Liver (tissue), 9 donors: ENCODE measurements around the gene AUNIP. TPM values are rescaled to one million over a fixed set of nuclear protein-coding genes. Genes with fewer than 3 reads are reported as not detected.

Experiments
- DNase-seq: peaks from one replicate; pipeline ENCODE4 v3.0.0-alpha.2; 2017; ENCODE audit warnings: low spot score
- H3K27ac ChIP-seq, 2 donors: one replicate each; pipeline ENCODE4 v1.7.0; 2013; ENCODE audit warnings: inconsistent platforms in 2 of 2, low read length in 2 of 2, control low read depth in 1 of 2, low read depth in 1 of 2, mild to moderate bottlenecking in 1 of 2
- H3K27me3 ChIP-seq, 4 donors: one replicate each; pipeline versions ENCODE4 v1.6.1 to v1.7.0; 2013; ENCODE audit warnings: low read length in 3 of 4, inconsistent platforms in 1 of 4, mild to moderate bottlenecking in 1 of 4, moderate library complexity in 1 of 4; ENCODE audit not compliant: control insufficient read depth in 4 of 4, insufficient read depth in 4 of 4
- H3K36me3 ChIP-seq, 4 donors: one replicate each; pipeline versions ENCODE4 v1.6.1 to v1.7.0; 2013; ENCODE audit warnings: low read length in 3 of 4, mild to moderate bottlenecking in 3 of 4, low read depth in 1 of 4, moderate library complexity in 1 of 4; ENCODE audit not compliant: control insufficient read depth in 4 of 4, insufficient read depth in 3 of 4
- H3K4me1 ChIP-seq, 4 donors: one replicate each; pipeline versions ENCODE4 v1.6.1 to v1.7.0; 2013; ENCODE audit warnings: low read length in 3 of 4, mild to moderate bottlenecking in 3 of 4, moderate library complexity in 1 of 4; ENCODE audit not compliant: control insufficient read depth in 4 of 4, insufficient read depth in 4 of 4
- H3K4me3 ChIP-seq, 3 donors: one replicate each; pipeline versions ENCODE4 v1.6.1 to v1.7.0; 2013; ENCODE audit warnings: low read length in 3 of 3, control low read depth in 1 of 3, low read depth in 1 of 3, mild to moderate bottlenecking in 1 of 3
- H3K9ac ChIP-seq, 2 donors: one replicate each; pipeline ENCODE4 v1.7.0; 2013; ENCODE audit warnings: low read length in 2 of 2, mild to moderate bottlenecking in 2 of 2, moderate library complexity in 2 of 2, control low read depth in 1 of 2, low read depth in 1 of 2
- H3K9me3 ChIP-seq, 4 donors: one replicate each; pipeline versions ENCODE4 v1.6.1 to v1.7.0; 2013; ENCODE audit warnings: low read length in 3 of 4; ENCODE audit not compliant: control insufficient read depth in 4 of 4
- ATF3 ChIP-seq: IDR thresholded peaks from 2 replicates; pipeline ENCODE4 v1.6.1; 2016; ENCODE audit warnings: antibody characterized with exemption
- EGR1 ChIP-seq, 2 donors: IDR thresholded peaks; 2 replicates each; pipeline ENCODE4 v1.6.1; 2016 to 2018; ENCODE audit warnings: antibody characterized with exemption in 2 of 2, low read depth in 2 of 2
- FOXA1 ChIP-seq: IDR thresholded peaks from 2 replicates; pipeline ENCODE4 v1.6.1; 2016; ENCODE audit warnings: antibody characterized with exemption
- FOXA2 ChIP-seq: IDR thresholded peaks from 2 replicates; pipeline ENCODE4 v1.6.1; 2016; ENCODE audit warnings: antibody characterized with exemption
- GABPA ChIP-seq, 2 donors: IDR thresholded peaks in 1 of 2; conservative IDR thresholded peaks in 1 of 2; 2 replicates each; pipeline ENCODE4 v1.6.1; 2016; ENCODE audit warnings: antibody characterized with exemption in 2 of 2, mild to moderate bottlenecking in 1 of 2, moderate library complexity in 1 of 2
- HNF4A ChIP-seq, 2 donors: conservative IDR thresholded peaks; 2 replicates each; pipeline ENCODE4 v1.6.1; 2016; ENCODE audit warnings: antibody characterized with exemption in 2 of 2, mild to moderate bottlenecking in 2 of 2
- HNF4G ChIP-seq: IDR thresholded peaks from 2 replicates; pipeline ENCODE4 v1.6.1; 2016; ENCODE audit warnings: antibody characterized with exemption
- JUND ChIP-seq, 2 donors: IDR thresholded peaks; 2 replicates each; pipeline ENCODE4 v1.6.1; 2016; ENCODE audit warnings: antibody characterized with exemption in 2 of 2
- NR2F2 ChIP-seq: IDR thresholded peaks from 2 replicates; pipeline ENCODE4 v1.6.1; 2016; ENCODE audit warnings: antibody characterized with exemption
- RAD21 ChIP-seq, 2 donors: IDR thresholded peaks; 2 replicates each; pipeline ENCODE4 v1.6.1; 2016; ENCODE audit warnings: antibody characterized with exemption in 2 of 2, mild to moderate bottlenecking in 2 of 2
- RXRA ChIP-seq, 2 donors: IDR thresholded peaks; 2 replicates each; pipeline ENCODE4 v1.6.1; 2017 to 2018; ENCODE audit warnings: antibody characterized with exemption in 2 of 2, mild to moderate bottlenecking in 1 of 2
- SP1 ChIP-seq: IDR thresholded peaks from 2 replicates; pipeline ENCODE4 v1.6.1; 2018; ENCODE audit warnings: antibody characterized with exemption, mild to moderate bottlenecking
- TAF1 ChIP-seq: conservative IDR thresholded peaks from 2 replicates; pipeline ENCODE4 v1.6.1; 2016; ENCODE audit warnings: antibody characterized with exemption, mild to moderate bottlenecking
- YY1 ChIP-seq: IDR thresholded peaks from 2 replicates; pipeline ENCODE4 v1.6.1; 2016; ENCODE audit warnings: antibody characterized with exemption, mild to moderate bottlenecking
- ZBTB33 ChIP-seq: IDR thresholded peaks from 2 replicates; pipeline ENCODE4 v1.6.1; 2016; ENCODE audit warnings: antibody characterized with exemption
- WGBS: extraction: QIAGEN DNeasy Blood & Tissue Kit; methylation state at CpG from one replicate; pipeline ENCODE4 v1.1.7; 2013; 5-methylcytosine and 5-hydroxymethylcytosine counted together
- polyA plus RNA-seq, 2 donors: library from polyadenylated mRNA; stranded (reverse) in 1 of 2; unstranded in 1 of 2; fragments of 200-250 nt in 1 of 2; fragments of >200 nt in 1 of 2; fragmentation: Nextera tagmentation in 1 of 2; extraction: Ambion mirVana in 1 of 2; gene quantifications; one replicate each; pipeline versions ENCODE4 v1.2.1 to v1.2.3, GENCODE V29; 2013 to 2015
- total RNA-seq, 2 donors: library from RNA; depleted of rRNA; stranded (reverse); fragments of >200 nt; gene quantifications; one replicate each; pipeline ENCODE4 v1.2.3, GENCODE V29; 2014
- TF ChIP-seq, protein P1 (sequence below): IDR thresholded peaks from 2 replicates; pipeline ENCODE4 v1.6.1; 2016; ENCODE audit warnings: antibody characterized with exemption
- TF ChIP-seq, protein P2 (sequence below): fragments of 150-350 bp; IDR thresholded peaks from 2 replicates; pipeline ENCODE4 v1.5.1; 2017; ENCODE audit warnings: improper control_type of control experiment, low read depth, low read length; ENCODE audit not compliant: missing input control
- TF ChIP-seq, protein P3 (sequence below): IDR thresholded peaks from 2 replicates; pipeline ENCODE4 v1.6.1; 2016; ENCODE audit warnings: antibody characterized with exemption, mild to moderate bottlenecking
- donor health status: healthy.
- donor health status: healthy.
- donor health status: healthy.
- donor health status: healthy.
- donor health status: healthy.

Gene AUNIP
- total and polyA plus RNA-seq, 4 donors, result 0.18 to 9.0 (median 0.56) TPM; not detected in 1

GRCh38 chr1:25873120-25873519, 13.9 kb upstream of the AUNIP start:
- Histone ChIP-seq H3K9me3 (no peaks in the 10 kb centered on the region), H3K9ac (no peak overlapping the region), H3K27ac (peak overlapping the region in 1 of 2 donors; percentile 51), H3K27me3 (no peaks in the 10 kb centered on the region), H3K4me1 (peaks cover 22 to 71% (median 64%) of the 10 kb centered on the region in 4 donors), H3K36me3 (no peaks in the 10 kb centered on the region), H3K4me3 (no peak overlapping the region)
- DNase-seq, result peak; percentile 61
- TF ChIP-seq, protein P1, sequence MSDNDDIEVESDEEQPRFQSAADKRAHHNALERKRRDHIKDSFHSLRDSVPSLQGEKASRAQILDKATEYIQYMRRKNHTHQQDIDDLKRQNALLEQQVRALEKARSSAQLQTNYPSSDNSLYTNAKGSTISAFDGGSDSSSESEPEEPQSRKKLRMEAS, result peak; percentile 56
- no peak for TF ChIP-seq HNF4G
- TF ChIP-seq GABPA (IDR thresholded peaks at IDR 0.05 in 1 of 2, conservative IDR thresholded peaks at IDR 0.05 in 1 of 2), result no peak
- peak; percentile 58 for TF ChIP-seq ZBTB33
- no peak for TF ChIP-seq NR2F2
- peak; percentile 66 for TF ChIP-seq FOXA2
- TF ChIP-seq ATF3, result no peak
- peak; percentile 21 for TF ChIP-seq FOXA1
- TF ChIP-seq YY1, result peak; percentile 65
- TF ChIP-seq, protein P2, sequence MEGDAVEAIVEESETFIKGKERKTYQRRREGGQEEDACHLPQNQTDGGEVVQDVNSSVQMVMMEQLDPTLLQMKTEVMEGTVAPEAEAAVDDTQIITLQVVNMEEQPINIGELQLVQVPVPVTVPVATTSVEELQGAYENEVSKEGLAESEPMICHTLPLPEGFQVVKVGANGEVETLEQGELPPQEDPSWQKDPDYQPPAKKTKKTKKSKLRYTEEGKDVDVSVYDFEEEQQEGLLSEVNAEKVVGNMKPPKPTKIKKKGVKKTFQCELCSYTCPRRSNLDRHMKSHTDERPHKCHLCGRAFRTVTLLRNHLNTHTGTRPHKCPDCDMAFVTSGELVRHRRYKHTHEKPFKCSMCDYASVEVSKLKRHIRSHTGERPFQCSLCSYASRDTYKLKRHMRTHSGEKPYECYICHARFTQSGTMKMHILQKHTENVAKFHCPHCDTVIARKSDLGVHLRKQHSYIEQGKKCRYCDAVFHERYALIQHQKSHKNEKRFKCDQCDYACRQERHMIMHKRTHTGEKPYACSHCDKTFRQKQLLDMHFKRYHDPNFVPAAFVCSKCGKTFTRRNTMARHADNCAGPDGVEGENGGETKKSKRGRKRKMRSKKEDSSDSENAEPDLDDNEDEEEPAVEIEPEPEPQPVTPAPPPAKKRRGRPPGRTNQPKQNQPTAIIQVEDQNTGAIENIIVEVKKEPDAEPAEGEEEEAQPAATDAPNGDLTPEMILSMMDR, result peak; percentile 43
- peak; percentile 85 to 96 for TF ChIP-seq HNF4A (conservative IDR thresholded peaks at IDR 0.05)
- peak; percentile 71 to 91 for TF ChIP-seq RXRA (IDR thresholded peaks at IDR 0.05)
- no peak for TF ChIP-seq TAF1
- TF ChIP-seq RAD21 (IDR thresholded peaks at IDR 0.05), result peak; percentile 44 to 66
- peak in 1 of 2 donors; percentile 43 for TF ChIP-seq EGR1 (IDR thresholded peaks at IDR 0.05; ENCODE audit: low read depth in 2 of 2)
- TF ChIP-seq, protein P3, sequence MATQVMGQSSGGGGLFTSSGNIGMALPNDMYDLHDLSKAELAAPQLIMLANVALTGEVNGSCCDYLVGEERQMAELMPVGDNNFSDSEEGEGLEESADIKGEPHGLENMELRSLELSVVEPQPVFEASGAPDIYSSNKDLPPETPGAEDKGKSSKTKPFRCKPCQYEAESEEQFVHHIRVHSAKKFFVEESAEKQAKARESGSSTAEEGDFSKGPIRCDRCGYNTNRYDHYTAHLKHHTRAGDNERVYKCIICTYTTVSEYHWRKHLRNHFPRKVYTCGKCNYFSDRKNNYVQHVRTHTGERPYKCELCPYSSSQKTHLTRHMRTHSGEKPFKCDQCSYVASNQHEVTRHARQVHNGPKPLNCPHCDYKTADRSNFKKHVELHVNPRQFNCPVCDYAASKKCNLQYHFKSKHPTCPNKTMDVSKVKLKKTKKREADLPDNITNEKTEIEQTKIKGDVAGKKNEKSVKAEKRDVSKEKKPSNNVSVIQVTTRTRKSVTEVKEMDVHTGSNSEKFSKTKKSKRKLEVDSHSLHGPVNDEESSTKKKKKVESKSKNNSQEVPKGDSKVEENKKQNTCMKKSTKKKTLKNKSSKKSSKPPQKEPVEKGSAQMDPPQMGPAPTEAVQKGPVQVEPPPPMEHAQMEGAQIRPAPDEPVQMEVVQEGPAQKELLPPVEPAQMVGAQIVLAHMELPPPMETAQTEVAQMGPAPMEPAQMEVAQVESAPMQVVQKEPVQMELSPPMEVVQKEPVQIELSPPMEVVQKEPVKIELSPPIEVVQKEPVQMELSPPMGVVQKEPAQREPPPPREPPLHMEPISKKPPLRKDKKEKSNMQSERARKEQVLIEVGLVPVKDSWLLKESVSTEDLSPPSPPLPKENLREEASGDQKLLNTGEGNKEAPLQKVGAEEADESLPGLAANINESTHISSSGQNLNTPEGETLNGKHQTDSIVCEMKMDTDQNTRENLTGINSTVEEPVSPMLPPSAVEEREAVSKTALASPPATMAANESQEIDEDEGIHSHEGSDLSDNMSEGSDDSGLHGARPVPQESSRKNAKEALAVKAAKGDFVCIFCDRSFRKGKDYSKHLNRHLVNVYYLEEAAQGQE, result peak; percentile 55
- TF ChIP-seq JUND (IDR thresholded peaks at IDR 0.05), result peak in 1 of 2 donors; percentile 41
- peak; percentile 88 for TF ChIP-seq SP1
- 37% methylated on average over 3 of the region's 3 CpGs for WGBS
